MM.1S (cell line): ENCODE results near the gene GSTM5.
"Not testable (repeated sequence)": the region's sequence is repeated elsewhere in the genome, so short reads cannot be mapped to it uniquely, and the experiment has no call there.

Experiments
- DNase-seq: peaks from one replicate; pipeline ENCODE4 v3.0.0-alpha.2; 2015
- H2AFZ ChIP-seq: fragments of 300-600 bp; sonication (generic); 2 replicates; pipeline ENCODE4 v1.6.0; 2016; ENCODE audit warnings: antibody characterized with exemption, low read length
- H3F3A ChIP-seq: fragments of 300-600 bp; sonication (generic); 2 replicates; pipeline ENCODE4 v1.6.1; 2016; ENCODE audit warnings: mild to moderate bottlenecking, antibody characterized with exemption, low read length, moderate library complexity, mixed read lengths; ENCODE audit not compliant: insufficient read depth
- H3K27ac ChIP-seq: fragments of 300-600 bp; sonication (generic); 2 replicates; pipeline ENCODE4 v1.5.1; 2016; ENCODE audit warnings: mild to moderate bottlenecking, low read length
- H3K27me3 ChIP-seq: fragments of 300-600 bp; sonication (generic); replicated peaks from 2 replicates; pipeline ENCODE4 v1.6.0; 2016; ENCODE audit warnings: low read length; ENCODE audit not compliant: insufficient read depth
- H3K36me3 ChIP-seq: fragments of 300-600 bp; sonication (generic); replicated peaks from 2 replicates; pipeline ENCODE4 v1.6.1; 2016; ENCODE audit warnings: mild to moderate bottlenecking, low read length, mixed read lengths; ENCODE audit not compliant: insufficient read depth
- H3K4me1 ChIP-seq: fragments of 300-600 bp; sonication (generic); 2 replicates; pipeline ENCODE4 v1.6.1; 2016; ENCODE audit warnings: low read length, mixed read lengths
- H3K4me2 ChIP-seq: fragments of 300-600 bp; sonication (generic); 2 replicates; pipeline ENCODE4 v1.6.0; 2016; ENCODE audit warnings: low read depth, low read length
- H3K4me3 ChIP-seq: fragments of 300-600 bp; sonication (generic); 2 replicates; pipeline ENCODE4 v1.5.1; 2016; ENCODE audit warnings: low read length, mixed read lengths
- H3K79me2 ChIP-seq: fragments of 300-600 bp; sonication (generic); 2 replicates; pipeline ENCODE4 v1.6.1; 2016; ENCODE audit warnings: mixed run types, low read length, mixed read lengths
- H3K9ac ChIP-seq: fragments of 300-600 bp; sonication (generic); 2 replicates; pipeline ENCODE4 v1.6.1; 2016; ENCODE audit warnings: low read length, mixed read lengths
- H3K9me2 ChIP-seq: fragments of 300-600 bp; sonication (generic); replicated peaks from 2 replicates; pipeline ENCODE4 v1.6.1; 2016; ENCODE audit warnings: mild to moderate bottlenecking, low read length, mixed read lengths; ENCODE audit not compliant: insufficient read depth
- H3K9me3 ChIP-seq: fragments of 300-600 bp; sonication (generic); replicated peaks from 2 replicates; pipeline ENCODE4 v1.6.1; 2016; ENCODE audit warnings: mild to moderate bottlenecking, low read length, mixed read lengths; ENCODE audit not compliant: insufficient read depth
- H4K20me1 ChIP-seq: fragments of 300-600 bp; sonication (generic); 2 replicates; pipeline ENCODE4 v1.6.1; 2016; ENCODE audit warnings: mild to moderate bottlenecking, low read length, moderate library complexity, mixed read lengths; ENCODE audit not compliant: insufficient read depth
- EZH2 ChIP-seq: fragments of 300-600 bp; sonication (generic); optimal IDR thresholded peaks from 2 replicates; pipeline ENCODE3; 2017; ENCODE audit warnings: low read depth, mild to moderate bottlenecking, antibody characterized with exemption, low read length, mixed read lengths
- EZH2phosphoT487 ChIP-seq: fragments of 300-600 bp; sonication (generic); IDR thresholded peaks from 2 replicates; pipeline ENCODE4 v1.6.1; 2018; ENCODE audit warnings: antibody characterized with exemption, low read length
- TF ChIP-seq, protein P1 (sequence below): fragments of 300-600 bp; sonication (generic); IDR thresholded peaks from 2 replicates; pipeline ENCODE4 v1.5.1; 2016; ENCODE audit warnings: antibody characterized with exemption, low read length, mixed read lengths

GSTM5 gene

DNA sequence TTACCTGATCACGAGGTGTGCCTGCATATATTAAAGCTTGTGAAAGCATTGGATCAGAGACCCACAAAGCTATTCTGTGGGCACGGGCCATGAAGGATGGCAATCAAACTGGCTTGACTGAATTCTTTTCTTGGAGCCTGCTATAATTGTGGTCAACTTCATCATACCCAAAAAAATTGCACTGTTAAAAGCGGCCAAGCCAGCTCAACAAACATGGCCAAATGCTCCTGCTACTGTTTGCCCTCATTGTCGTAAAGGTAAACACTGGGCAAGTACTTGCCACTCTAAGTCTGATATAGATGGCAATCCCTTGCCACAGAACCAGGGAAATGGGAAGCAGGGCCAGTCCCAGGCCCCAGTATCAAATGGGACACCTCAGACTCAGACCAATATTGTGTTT is 6.6 kb upstream of the GSTM5 start:
- no peaks in the 10 kb centered on the region for H3K36me3 ChIP-seq
- DNase-seq, result no peak
- H3K79me2 ChIP-seq, result no peaks in the 10 kb centered on the region
- no peak overlapping the region for H2AFZ ChIP-seq
- H4K20me1 ChIP-seq, result no peaks in the 10 kb centered on the region
- H3K4me1 ChIP-seq, result no peaks in the 10 kb centered on the region
- H3K27ac ChIP-seq, result no peak overlapping the region
- no peak overlapping the region for H3K9ac ChIP-seq
- H3K27me3 ChIP-seq, result no peaks in the 10 kb centered on the region
- TF ChIP-seq EZH2phosphoT487, result no peak
- TF ChIP-seq, protein P1, sequence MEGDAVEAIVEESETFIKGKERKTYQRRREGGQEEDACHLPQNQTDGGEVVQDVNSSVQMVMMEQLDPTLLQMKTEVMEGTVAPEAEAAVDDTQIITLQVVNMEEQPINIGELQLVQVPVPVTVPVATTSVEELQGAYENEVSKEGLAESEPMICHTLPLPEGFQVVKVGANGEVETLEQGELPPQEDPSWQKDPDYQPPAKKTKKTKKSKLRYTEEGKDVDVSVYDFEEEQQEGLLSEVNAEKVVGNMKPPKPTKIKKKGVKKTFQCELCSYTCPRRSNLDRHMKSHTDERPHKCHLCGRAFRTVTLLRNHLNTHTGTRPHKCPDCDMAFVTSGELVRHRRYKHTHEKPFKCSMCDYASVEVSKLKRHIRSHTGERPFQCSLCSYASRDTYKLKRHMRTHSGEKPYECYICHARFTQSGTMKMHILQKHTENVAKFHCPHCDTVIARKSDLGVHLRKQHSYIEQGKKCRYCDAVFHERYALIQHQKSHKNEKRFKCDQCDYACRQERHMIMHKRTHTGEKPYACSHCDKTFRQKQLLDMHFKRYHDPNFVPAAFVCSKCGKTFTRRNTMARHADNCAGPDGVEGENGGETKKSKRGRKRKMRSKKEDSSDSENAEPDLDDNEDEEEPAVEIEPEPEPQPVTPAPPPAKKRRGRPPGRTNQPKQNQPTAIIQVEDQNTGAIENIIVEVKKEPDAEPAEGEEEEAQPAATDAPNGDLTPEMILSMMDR, result no peak
- TF ChIP-seq EZH2, result no peak
- no peak overlapping the region for H3K4me3 ChIP-seq
- H3K4me2 ChIP-seq, result no peak overlapping the region
- no peaks in the 10 kb centered on the region for H3K9me3 ChIP-seq
- no peaks in the 10 kb centered on the region for H3K9me2 ChIP-seq
- H3F3A ChIP-seq, result no peaks in the 10 kb centered on the region

DNA sequence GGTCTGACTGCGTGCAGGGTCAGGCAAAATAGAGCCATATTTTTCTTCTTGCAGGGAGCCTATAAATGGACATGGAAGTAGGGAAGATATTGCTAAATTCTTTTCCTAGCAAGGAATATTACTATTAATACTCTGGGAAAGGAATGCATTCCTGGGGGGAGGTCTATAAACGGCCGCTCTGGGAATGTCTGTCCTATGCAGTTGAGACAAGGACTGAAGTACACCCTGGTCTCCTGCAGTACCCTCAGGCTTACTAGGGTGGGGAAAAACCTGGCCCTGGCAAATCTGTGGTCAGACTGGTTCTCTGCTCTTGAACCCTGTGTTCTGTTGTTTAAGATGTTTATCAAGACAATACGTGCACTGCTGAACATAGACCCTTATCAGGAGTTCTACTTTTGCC is 3.1 kb upstream of the GSTM5 start:
- not testable (repeated sequence) for H3K4me2 ChIP-seq, DNase-seq, H3K4me3 ChIP-seq

DNA sequence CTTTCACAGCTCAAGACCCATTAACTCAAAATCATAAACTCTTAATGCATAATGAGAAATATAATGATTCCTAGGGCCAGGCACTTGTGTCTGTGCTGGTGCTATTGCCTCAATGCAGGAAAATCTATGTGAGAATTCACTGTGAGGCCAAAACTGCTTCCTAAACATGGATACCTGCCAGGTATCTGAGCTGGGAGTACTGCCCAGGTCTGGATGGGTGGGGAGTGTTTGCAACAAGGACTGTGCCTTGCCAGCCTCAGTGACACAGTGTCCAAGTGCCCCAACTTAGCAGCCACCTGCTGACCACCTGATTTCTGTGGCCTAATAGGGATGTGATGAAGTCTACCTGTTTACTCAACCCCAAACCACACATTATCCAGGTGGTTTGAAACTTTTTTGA is 2.2 kb upstream of the GSTM5 start:
- not testable (repeated sequence) for H3K9me2 ChIP-seq, H3K36me3 ChIP-seq, H3K9ac ChIP-seq, DNase-seq, H3K4me2 ChIP-seq, H2AFZ ChIP-seq, H3K27me3 ChIP-seq, H3K79me2 ChIP-seq, H3K4me1 ChIP-seq, H3F3A ChIP-seq, H4K20me1 ChIP-seq, H3K27ac ChIP-seq, H3K9me3 ChIP-seq, H3K4me3 ChIP-seq

More for the DNA sequence above, 3.1 kb upstream of the GSTM5 start:
- not testable (repeated sequence) for H3K27me3 ChIP-seq, H4K20me1 ChIP-seq, H2AFZ ChIP-seq, H3K4me1 ChIP-seq, H3K36me3 ChIP-seq, H3K79me2 ChIP-seq, H3K9me3 ChIP-seq, H3K27ac ChIP-seq, H3K9ac ChIP-seq, H3K9me2 ChIP-seq, H3F3A ChIP-seq

DNA sequence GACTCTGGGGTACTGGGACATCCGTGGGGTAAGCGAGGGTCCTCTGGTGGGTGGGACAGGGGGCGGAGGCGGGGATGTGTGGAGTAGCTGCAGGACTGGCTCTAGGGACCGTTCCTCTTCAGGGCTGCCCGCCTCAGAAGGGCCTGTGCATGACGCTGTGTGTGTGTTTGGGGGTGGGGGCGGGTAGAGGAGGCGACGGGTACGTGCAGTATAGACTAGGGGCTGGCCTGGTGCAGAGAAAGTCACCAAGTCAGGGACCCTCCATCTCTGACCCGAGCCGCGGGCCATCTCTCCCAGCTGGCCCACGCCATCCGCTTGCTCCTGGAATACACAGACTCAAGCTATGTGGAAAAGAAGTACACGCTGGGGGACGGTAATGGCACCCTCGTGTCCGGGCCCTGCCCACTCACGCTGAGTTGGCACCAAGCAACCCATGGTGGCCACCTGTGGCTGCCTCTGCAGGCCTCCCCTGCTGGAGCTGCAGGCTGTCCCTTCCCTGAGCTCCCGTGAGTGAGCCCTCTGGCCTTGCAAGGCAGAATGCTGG is 342 bp downstream of the GSTM5 start:
- Histone ChIP-seq H3K4me3 (no peak overlapping the region), H3K4me2 (no peak overlapping the region), H2AFZ (no peak overlapping the region), H3K9me2 (no peaks in the 10 kb centered on the region), H4K20me1 (no peaks in the 10 kb centered on the region), H3F3A (no peaks in the 10 kb centered on the region), H3K4me1 (no peaks in the 10 kb centered on the region), H3K27ac (no peak overlapping the region), H3K27me3 (no peaks in the 10 kb centered on the region), H3K9ac (no peak overlapping the region), H3K79me2 (no peaks in the 10 kb centered on the region), H3K9me3 (no peaks in the 10 kb centered on the region), H3K36me3 (no peaks in the 10 kb centered on the region)
- TF ChIP-seq EZH2, result no peak
- no peak for TF ChIP-seq EZH2phosphoT487
- TF ChIP-seq, protein P1, result no peak
- no peak for DNase-seq
